ENCODE measurements around the gene MAF.

Gene MAF

GRCh38 chr16:79600638-79601091 is at the start of gene MAF:
TSS of gene MAF (minus strand) at chr16:79600737. CDS start at chr16:79599902, 835 bp downstream.
- peak; percentile 57 to 85 for DNase-seq (ENCODE audit: low read depth in 1 of 2, low spot score in 1 of 2)

GRCh38 chr16:79648826-79649225 is 48.3 kb upstream of the MAF start:
- DNase-seq (ENCODE audit: low read depth in 1 of 2, low spot score in 1 of 2) = no peak

DNA sequence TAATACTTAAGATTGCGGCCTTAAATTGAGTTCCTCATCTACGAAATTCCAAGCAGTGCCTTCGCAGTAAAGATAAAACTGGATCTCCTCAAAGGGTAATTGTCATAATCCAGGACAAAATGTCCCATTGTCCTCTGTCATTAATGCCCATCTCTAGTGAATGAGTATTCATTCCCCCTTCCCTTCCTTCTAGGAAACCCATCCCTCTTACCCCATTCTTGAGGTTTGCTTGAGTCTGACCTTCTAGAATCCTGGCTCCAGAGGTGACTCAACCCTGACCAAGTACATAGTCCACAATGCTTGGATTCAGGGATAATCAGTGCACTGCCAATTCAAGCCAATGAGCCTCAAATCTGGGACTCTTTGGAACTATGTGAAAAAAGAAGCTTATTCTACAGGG is 47.0 kb upstream of the MAF start:
- DNase-seq (ENCODE audit: low read depth in 1 of 2, low spot score in 1 of 2) = no peak

GRCh38 chr16:79645701-79646100 is 45.2 kb upstream of the MAF start:
- no peak for DNase-seq (ENCODE audit: low read depth in 1 of 2, low spot score in 1 of 2)

DNA sequence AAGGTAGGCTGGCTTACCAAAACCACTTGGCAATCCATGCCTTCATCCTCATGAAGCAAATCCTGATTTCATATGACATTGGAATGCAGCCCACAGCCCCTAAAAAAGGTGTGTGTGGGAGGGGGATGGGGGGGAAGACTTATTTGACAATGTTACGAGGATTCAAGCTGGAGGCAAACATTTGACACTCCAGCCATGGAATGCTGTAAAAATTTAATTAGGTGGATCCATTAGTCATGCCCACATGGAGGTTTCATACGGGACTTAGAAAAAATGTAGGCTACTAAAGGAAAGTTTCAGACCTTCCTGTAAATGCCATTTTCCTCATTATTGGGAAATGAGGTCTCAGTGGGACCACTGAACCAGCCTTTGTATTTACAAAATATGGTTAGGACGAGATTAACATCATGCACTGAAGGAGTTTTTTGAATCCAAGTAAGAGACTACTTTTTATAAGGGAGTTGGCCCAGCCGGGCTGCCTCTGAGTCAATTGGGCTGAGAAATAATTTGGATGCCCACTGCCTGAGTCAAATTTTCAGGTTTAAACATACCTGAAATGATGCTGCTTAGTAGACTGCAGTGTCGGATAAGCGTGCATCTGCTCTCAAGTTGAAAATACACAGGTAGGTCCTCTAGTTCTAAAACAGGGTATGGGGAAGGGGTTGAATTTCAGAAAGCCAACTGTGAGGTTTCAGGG is 44.6 kb upstream of the MAF start:
- DNase-seq (ENCODE audit: low read depth in 1 of 2, low spot score in 1 of 2) = no peak

DNA sequence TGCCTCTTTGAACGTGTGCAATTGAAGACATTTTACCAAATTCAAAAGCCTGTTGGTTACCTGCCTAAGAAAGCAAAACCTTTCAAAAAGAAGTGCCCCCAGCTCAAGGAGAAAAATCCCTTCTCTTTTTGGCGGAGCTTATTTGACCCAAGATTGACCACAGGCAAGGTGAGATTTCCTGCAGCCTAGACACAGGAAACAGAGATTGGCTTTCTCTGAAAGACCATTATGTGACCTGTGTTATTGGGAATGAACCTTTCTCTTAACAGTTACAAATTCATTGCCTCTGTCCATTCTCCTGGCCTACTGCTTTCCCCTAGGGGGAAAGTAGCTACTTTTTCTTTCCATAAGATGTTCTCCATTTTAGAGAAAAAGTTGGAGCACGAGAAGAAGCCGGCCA is 42.1 kb upstream of the MAF start:
- no peak for DNase-seq (ENCODE audit: low read depth in 1 of 2, low spot score in 1 of 2)

- no peak for DNase-seq (ENCODE audit: low read depth in 1 of 2, low spot score in 1 of 2)
These were observed 40.2 kb upstream of the MAF start for GRCh38 chr16:79640513-79641360.

DNA sequence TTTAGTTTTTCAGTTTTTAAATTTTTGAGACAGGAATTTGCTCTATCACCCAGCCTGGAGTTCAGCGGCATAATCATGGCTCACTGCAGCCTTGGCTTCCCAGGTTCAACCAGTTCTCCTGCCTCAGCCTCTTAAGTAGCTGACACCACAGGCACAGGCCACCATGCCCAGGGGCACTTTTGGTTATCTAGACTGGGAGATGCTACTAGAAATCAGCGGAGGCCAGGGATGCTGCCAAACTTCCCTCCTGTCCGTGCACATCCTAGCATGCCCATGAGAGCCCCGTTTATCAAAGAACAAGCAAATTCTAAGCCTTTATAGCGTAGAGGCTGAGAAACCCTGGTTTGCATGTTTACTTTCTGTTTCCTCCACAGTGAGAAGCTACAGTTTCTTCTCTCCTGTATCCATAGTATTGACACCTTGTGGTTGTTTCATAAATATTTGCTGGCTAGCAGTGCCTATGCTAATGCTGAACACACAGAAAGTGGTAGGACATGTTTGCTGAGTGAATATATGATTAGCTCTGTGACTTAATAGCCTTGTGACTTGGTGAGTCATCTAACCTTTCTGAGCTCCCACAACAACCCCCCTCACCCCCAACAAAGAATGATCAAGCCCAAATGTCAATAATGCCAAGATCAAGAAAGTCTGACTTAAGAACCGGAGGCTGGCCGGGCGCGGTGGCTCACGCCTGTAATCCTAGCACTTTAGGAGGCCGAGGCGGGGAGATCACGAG is 39.2 kb upstream of the MAF start:
- DNase-seq (ENCODE audit: low read depth in 1 of 2, low spot score in 1 of 2) = no peak

GRCh38 chr16:79638386-79638785 is 37.8 kb upstream of the MAF start:
- no peak for DNase-seq (ENCODE audit: low read depth in 1 of 2, low spot score in 1 of 2)

- no peak for DNase-seq (ENCODE audit: low read depth in 1 of 2, low spot score in 1 of 2)
These were observed 35.0 kb upstream of the MAF start for GRCh38 chr16:79635488-79635887.

- DNase-seq (ENCODE audit: low read depth in 1 of 2, low spot score in 1 of 2) = no peak
These were observed 33.8 kb upstream of the MAF start for GRCh38 chr16:79634298-79634697.

DNA sequence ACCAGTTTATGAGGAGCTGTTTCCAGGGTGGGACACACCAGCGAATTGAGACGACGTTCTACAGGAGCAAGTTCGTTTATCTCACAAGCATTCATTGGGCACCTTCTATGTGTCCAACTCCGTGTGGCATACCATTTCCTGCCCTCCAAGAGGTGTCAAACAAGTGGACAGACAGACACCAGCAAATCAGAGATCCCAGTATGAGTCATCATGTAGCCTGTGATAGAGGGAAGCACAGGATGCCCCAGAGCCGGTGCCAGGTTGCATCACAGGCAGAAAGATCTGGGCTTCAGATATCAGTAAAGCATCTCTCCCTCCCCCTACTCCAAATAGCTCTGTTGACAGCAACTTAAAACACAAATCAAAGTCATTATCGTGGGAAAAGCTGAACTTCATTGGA is 31.8 kb upstream of the MAF start:
- DNase-seq (ENCODE audit: low read depth in 1 of 2, low spot score in 1 of 2) = no peak

- DNase-seq (ENCODE audit: low read depth in 1 of 2, low spot score in 1 of 2) = no peak
These were observed 28.5 kb upstream of the MAF start for GRCh38 chr16:79628988-79629387.

- peak; percentile 31 to 64 for DNase-seq (ENCODE audit: low read depth in 1 of 2, low spot score in 1 of 2)
These were observed 28.0 kb upstream of the MAF start for GRCh38 chr16:79628501-79628975.

- DNase-seq (ENCODE audit: low read depth in 1 of 2, low spot score in 1 of 2) = no peak
These were observed 26.6 kb upstream of the MAF start for GRCh38 chr16:79627092-79627491.

DNA sequence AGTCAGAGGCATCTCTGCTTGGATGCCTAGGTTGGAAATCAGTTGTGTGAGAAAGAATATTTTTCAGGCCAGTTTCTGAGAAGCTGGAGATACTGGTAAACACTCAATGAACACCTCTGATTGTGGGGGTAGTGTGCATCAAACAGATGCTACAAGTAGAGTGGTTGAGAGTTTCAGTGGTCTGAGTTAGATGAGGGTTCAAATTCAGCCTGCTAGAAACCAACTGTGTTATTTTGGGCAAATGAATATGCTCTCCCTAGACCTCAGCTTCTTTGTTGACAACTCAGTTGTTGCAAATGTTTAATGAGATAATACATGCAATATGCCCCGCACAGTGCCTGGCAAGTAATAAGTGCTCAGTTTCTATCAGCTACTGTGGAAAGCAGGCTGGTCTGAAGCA is 25.2 kb upstream of the MAF start:
- no peak for DNase-seq (ENCODE audit: low read depth in 1 of 2, low spot score in 1 of 2)

- no peak for DNase-seq (ENCODE audit: low read depth in 1 of 2, low spot score in 1 of 2)
These were observed 23.3 kb upstream of the MAF start for GRCh38 chr16:79623824-79624223.

GRCh38 chr16:79623062-79623461 is 22.5 kb upstream of the MAF start:
- no peak for DNase-seq (ENCODE audit: low read depth in 1 of 2, low spot score in 1 of 2)

- DNase-seq (ENCODE audit: low read depth in 1 of 2, low spot score in 1 of 2) = no peak
These were observed 20.5 kb upstream of the MAF start for GRCh38 chr16:79621027-79621426.

GRCh38 chr16:79618692-79619050 is 18.1 kb upstream of the MAF start:
- DNase-seq (ENCODE audit: low read depth in 1 of 2, low spot score in 1 of 2) = peak in 1 of 2 donors; percentile 11

DNA sequence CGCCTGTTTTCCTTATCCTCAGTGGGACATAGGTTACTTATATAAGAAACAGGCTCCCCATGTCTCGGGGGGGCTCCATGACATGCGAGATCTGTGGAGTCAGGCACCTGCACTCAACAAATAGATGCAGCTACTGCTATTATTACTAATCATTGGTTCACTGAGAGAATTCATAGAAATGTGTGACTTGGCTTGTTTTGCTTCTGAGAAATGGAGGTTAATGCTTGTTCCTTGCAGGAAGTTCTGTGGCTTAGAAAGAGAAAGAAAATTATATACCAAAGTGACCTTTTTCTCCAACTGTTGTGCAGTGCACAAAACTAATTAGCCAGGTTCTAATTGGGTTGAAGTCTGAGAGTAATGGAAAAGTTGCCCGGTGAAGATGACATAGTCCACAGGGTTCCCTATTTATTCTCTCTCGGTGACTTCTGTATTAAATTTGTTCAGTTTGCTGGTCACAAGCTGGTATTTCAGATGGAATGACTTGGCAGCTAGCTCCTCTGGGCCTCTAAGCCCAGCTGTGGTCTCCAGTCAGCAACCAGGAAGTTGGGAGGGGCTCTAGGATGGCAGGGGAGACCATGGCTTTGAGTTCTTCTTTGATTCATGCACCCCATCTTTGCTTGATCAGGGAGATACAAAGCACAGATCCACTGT is 17.6 kb upstream of the MAF start:
- DNase-seq (ENCODE audit: low read depth in 1 of 2, low spot score in 1 of 2) = no peak

Data from activated CD4-positive, alpha-beta T cell treated with anti-CD3 and anti-CD28 coated beads, Interleukin-2, amount 50 U/mL, for 24 hours (primary cell).